Stimulated activated naive CD4-positive, alpha-beta T cell (primary cell): Measurements from ENCODE around the gene ACSM6.
A peak's percentile ranks its signal among the peaks of the same experiment; 100 is the strongest.

Experiments
- DNase-seq, 6 experiments: peaks; one replicate each; lab custom pipeline; 2025; lab: John Stamatoyannopoulos, UW

Gene ACSM6

DNA sequence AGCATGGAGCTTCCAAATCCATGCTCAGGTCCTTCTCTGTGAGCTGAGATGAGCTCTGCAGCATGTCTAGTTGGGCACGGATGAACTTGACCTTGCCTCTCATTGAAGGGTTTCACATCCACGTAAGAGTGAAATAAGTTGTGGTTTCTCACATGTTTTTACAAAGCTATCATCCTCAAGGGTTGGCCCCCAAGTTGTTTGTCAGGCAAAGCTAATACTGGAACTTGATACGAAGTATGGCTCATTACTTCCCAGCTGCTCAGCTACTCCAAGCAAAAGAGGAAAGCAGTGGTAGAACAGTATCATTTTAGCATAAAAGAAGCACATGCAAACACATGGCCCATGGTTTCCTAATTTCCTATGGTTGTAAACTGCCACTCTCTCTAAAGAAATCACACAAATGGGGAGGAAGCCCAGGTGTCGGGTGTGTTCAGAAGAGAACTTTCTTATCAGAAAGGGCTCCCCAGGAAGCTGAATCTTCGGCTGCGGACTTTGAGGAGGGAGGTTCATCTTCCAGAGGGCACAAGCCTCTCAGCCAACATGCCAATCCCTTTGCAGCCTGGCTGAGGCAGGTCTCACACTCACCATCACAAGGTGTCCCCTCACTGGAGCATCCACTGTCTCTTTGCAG lies 51.5 kb downstream of the ACSM6 start:
- no peak for DNase-seq

DNA sequence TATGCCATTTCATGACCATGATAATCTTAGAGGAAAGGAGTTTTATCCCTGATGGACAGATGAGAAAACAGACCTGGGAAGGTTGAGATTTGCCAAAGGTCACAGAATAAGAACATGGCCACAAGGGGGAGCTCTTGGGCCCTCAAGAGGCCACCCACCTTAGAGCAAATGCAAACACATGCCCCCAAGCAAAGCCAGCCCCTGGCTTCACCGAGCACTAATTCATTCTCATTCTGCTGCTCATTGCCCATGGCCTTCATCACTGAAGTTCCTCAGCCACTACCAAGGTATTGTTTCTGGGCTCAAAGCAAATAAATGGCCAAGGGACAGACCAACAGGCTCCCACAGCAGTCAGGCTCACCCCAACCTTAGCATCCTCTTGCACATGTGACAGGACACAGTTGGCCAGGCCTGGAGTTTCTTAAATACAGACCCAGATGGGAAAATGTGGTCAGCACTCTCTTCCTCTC lies 52.6 kb downstream of the ACSM6 start:
- DNase-seq: peak; percentile 3 to 67 (median 18)

DNA sequence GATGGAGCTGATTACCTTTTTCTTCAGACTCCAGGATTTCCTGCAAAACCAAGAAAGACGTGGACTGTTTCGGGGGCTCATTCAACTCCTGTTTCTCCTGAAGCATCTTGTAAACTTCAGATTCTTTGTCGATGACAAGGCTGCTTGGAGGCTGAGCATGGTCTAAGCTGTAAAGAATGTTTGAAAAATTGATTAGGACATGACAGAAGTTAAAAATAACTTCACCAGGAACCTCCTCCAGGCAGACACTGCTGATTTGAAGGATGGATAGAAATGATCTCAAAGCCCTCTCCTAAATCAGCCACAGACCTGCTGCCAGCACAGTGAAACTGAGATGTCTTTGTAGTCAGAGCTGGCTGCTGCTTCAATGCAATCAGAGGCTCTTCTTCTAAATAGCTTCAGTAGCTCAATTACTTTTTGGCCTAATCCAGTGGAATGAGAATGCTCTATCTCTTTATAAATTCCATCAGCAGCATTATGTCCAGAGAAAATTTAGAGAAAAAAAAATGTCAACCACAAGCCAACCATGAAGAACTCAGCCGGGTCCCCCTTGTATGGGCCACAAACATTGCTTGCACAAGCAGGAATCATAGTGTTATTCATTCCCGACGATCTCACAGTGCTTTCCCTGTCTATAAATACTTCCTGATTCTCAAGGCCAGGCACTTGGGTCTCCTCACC lies 53.3 kb downstream of the ACSM6 start:
- no peak for DNase-seq

DNA sequence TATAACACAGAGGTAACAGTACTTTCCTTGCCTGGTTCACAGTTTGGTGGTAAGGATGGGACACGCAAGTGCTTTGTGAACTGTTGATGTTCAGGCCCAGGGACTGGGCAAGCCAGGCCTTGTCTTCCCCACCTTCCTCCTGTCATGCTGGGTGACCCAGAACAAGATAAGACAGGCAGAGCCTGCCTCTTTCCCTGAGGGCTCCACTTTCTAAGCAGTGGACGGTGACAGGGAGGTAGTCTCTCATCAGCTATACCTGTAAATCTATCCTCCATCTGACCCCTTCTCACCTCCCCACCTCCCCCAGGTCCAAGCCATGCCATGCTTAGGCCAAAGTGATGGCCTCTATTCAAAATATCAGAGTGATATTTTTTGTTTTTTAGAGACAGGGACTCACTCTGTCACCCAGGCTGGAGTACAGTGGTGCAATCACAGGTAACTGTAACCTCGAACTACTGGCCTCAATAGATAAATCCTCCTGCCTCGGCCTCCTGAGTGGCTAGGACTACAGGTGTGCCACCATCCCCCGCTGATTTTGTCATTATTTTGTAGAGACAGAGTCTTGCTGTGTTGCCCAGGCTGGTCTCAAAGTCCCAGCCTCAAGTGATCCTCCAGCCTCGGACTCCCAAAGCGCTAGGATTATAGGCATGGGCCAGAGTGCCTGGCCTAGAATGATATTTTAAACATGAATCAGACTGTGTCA lies 54.0 kb downstream of the ACSM6 start:
- DNase-seq: no peak

DNA sequence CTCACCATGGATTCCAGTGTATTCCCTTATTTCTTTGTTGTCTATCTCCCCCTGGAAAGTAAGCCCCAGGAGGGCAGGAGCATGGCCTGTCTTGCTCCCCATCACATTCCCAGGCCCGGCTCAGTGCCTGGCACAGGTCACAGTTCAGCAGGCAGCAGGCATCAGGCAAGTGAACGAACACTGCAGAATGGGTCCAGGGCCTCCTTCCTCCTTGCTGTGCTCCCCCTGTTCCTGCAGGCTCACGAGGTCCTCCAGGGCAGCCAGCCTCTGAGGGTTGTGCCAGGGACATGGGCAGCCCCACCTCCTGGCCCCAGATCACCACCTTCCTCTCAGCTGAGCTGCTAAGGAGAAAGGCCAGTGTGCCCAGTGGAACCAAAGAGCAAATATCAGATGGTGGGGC lies 55.0 kb downstream of the ACSM6 start:
- DNase-seq: no peak

DNA sequence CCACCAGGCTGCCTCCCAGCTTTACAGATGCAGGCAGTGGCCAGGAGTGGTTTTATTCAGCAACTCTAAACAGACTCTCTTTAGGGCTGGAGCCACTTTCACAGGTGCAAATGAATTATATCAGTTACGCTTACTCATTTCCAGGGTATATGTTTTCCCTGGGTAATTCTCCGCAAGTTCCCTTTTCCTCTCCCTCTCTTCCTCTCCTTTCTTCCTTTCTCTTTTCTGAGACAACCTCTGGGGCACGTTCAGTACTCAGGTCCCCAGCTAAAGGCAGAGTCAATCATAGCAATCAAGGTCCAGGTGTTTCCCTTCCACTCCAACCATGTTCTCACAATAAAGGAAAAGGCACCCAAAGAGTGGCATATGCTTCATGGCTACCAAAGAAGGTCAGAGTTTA lies 55.4 kb downstream of the ACSM6 start:
- no peak for DNase-seq

DNA sequence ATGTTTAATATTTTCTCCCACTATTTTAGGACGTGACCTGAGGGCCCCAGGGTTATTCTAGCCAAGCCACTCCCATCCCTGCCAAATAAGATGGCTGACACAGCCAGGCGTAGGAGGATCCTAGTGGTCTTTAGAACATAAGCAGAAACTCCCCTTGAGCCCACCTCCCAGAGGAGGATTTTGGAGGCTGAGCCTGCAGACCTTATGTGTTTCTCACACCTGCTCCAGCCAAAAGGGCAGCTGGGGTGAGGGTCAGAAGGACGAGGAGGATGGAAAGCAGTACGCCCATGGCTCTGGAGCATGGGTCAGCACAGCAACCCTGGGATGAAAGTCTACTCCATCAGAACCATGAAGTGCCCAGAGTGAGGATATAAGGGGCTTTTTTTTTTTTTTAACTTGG lies 56.8 kb downstream of the ACSM6 start:
- no peak for DNase-seq

DNA sequence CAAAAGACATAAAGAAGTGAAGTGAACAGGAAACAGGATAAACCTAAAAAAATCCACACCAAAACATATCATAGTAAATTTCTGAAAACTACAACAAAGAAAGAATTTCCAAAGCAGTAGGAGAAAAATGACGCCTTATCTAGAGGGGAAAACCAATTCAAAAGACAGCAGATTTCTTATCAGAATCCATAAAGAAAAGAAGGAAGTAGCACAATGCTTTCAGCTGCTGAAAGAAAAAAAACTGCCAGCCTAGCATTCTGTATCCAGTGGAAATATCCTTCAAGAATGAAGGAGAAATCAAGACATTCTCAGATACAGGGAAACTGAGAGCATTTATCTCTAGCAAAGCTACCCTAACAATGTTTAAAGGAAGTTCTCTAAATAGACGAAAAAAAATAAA lies 59.0 kb downstream of the ACSM6 start:
- no peak for DNase-seq

DNA sequence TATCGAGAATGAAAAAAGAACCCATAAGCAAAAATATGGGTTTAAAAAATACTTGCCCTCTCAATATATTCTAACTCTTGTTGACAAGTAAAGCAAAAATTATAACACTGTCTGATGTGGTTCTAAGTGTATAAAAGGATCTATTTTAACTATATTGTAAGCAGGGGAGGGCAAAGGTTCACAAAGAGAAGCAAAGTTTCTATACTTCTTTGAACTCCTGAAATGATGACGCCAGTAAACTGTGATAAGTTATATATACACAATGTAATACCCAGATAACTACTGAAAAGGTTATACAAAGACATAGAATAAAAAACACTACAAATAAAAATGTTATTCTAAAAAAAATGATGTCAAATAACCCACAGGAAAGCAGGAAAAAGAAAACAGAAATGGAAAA lies 59.6 kb downstream of the ACSM6 start:
- no peak for DNase-seq

DNA sequence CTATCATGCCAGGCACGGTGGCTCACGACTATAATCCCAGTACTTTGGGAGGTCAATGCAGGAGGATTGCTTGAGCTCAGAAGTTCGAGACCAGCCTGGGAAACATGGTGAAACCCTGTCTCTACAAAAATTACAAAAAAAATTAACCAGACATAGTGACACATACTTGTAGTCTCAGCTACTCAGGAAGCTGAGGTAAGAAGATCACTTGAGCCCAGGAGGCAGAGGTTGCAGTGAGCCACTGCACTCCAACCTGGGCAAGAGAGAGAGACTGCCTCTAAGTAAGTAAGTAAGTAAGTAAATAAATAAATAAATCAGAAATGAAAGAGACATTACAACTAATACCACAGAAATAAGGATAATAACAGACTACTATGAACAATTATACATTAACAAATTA lies 60.6 kb downstream of the ACSM6 start:
- no peak for DNase-seq

DNA sequence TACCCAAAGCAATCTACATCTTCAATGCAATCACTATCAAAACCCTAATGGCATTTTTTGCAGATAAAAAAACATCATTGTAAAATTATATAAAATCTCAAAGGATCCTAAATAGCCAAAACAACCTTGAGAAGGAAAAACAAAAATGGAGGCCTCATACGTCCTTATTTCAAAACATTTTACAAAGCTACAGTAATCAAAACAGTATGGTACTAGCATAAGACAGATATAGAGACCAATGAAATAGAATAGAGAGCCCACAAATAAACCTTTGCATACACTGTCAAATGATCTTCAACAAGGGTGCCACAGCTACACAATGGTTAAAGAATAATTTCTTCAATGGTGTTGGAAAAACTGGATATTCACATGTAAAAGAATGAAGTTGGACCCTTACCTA lies 62.2 kb downstream of the ACSM6 start:
- no peak for DNase-seq

DNA sequence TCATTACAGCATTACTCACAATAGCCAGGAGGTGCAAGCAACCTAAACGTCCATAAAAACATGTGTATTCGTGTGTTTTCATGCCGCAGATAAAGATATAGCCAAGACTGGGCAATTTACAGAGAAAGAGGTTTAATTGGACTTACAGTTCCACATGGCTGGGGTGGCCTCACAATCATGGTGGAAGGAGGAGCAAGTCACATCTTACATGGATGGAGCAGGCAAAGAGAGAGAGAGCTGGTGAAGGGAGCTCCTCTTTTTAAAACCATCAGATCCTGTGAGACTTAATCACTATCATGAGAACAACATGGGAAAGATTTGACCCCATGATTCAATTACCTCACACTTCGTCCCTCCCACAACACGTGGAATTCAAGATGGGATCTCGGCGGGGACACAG lies 63.8 kb downstream of the ACSM6 start:
- DNase-seq: no peak

DNA sequence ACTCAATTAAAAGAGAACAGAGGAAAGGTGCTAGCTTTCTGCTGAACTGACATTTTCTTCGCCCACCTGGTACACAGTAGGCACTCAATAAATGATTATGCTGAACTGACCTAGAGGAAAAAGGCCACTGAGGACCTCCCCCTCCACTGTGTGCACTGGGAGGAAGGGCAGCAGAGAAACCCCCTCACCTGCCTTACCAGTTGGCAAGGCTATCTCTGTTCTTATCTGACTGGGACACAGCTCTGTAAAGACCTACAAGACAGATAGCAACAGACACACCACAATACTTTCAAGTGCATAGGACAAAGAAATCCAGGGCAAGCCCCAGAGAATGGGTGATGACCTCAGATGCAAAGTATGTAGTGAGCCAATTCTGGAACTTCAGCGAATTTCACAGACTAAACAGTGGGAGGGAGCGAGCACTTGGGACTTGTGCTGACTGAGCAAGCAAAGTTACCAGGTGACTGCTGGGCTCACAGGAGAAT lies 66.4 kb downstream of the ACSM6 start:
- DNase-seq: no peak

DNA sequence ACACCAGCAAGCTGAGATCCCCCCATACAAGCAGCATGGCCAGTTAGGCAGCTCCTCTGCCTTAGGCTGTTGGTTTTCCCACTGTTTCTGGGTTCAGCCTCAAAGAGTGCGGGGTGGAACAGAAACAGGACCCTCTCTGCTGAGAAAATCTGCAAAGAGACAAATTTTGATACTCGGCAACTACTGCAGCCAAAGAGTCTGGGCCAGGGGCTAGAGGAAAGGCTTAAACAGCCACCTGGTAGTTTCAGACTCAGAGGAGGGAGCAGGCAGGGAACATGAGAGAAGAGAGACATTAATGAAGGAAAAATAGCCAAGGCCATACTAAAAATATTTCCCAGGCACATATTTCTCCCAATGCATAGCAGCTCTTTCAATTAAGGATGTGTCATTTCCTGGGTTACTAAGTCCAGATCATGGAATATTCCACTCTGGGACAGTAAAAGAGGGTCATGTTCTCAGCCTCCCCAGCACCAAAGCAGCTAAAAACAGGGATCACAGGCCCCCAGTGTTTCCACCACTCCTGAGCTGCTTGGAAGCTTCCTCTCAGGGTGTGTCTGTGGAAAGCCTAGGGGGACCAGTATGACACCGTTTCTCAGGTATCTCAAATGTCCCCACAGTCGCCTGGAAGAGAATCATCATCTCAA lies 67.0 kb downstream of the ACSM6 start:
- no peak for DNase-seq

DNA sequence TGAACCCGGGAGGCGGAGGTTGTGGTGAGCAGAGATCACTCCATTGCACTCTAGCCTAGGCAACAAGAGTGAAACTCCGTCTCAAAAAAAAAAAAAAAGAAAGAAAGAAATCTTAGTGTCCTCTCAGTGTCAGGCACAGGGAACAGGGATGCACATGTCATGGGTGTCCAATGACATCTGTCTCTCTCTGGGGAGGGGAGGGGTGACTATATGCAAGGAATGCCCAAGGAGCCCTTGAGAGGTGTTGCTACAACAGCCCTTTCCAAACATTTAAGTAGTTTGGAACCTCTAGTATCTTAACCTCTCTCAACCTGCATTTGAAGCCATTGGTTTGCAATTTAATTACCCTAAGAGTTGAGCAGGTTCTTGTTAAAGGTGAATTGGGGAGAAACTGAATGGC lies 67.9 kb downstream of the ACSM6 start:
- DNase-seq: no peak

DNA sequence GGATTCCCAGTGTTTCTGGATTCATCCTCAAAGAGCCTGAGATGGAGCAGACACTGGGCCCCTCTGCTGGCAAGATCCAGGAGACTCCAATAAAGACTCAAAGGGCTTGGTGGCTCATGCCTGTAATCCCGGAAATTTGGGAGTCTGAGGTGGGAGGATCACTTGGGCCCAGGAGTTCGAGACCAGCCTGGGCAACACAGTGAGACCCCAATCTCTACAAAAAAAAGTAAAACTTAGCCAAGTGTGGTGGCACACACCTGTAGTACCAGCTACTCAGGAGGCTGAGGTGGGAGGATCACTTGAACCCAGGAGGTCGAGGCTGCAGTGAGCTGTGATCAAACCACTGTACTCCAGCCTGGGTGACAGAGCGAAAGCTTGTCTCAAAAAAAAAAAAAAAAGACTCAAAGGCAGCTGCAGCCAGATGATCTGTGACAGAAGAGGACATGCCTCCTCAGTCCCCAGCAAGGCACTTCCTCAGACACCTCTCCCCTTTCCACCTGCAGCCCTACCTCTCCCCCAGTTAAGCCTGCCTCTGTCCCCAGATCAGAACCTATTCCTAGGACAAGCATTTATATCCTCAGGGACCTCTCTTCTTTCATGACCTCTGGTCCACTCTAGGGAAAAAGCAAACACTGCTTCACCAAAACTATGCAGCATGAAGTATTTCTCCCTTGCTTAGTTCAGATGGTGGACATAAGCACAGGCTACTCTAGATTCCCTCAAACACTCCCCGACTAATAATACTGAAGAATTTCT lies 68.9 kb downstream of the ACSM6 start:
- DNase-seq: no peak

DNA sequence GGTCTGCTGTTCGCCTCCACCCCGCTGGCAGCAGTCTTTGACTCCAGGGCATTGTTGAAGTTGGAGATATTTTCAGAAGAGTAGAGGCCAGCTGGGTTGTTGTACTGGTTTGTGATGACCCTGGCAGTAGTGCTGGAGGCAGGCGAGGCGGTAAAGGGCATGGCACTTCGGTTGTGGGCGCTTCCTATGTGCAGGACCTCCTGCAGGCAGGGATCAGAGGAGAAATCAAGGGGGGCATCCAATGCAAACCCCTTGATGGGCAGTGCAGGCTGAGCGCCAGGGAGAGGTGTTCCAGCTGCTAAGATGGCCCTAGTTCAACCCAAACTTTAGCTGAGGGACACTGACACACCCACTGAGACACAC lies 69.8 kb downstream of the ACSM6 start:
- no peak for DNase-seq

DNA sequence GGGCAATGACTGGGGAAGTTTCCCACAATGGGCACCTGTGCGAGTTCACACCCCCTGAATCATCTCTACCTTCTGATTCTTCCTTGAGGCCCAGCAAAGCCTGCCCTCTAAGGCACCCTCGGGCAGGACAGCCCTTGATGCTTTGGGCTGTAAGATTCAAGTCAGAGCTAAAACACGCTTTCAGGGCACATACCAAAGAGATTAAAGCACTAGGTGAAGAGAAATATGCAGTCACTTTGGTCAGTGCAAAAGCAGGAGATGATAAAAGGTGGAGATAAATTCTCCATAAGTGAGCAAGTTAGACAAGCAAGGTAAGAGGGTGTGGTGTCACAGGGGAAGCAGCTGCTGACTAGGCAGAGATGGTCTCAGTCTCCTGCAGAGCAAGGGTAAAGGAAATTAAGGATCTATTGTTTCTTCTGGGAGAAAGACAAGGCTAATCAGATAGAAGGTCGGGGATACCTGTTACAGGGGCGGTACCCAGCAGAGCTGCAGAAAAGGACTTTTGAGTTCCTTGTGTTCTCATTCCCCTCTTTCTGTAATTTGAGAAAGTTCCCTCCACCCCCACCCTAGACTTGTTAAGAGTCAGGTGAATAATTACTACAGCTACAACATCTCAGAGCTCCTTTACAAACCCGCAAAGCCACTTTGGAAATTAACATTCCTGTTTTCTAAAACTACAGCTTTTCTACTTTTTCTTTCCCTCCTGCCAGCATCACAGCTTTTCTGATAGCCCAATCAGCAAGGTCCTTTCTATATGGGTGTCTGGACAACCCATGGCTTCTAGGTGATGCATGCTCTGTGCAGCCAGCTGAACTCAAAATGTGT lies 70.4 kb downstream of the ACSM6 start:
- DNase-seq: no peak

DNA sequence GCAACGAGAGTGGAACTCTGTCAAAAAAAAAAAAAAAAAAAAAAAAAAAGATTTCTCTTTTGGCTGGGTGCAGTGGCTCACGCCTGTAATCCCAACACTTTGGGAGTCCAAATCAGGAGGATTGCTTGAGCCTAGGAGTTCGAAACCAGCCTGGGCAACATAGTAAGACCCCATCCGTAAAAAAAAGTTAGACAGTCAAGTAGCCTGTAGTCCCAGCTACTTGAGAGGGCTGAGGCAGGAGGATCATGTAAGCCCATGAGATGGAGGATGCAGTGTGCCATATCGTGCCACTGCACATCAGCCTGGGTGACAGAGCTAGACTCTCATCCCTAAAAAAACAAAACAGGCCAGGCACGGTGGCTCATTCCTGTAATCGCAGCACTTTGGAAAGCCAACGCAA lies 71.5 kb downstream of the ACSM6 start:
- no peak for DNase-seq

DNA sequence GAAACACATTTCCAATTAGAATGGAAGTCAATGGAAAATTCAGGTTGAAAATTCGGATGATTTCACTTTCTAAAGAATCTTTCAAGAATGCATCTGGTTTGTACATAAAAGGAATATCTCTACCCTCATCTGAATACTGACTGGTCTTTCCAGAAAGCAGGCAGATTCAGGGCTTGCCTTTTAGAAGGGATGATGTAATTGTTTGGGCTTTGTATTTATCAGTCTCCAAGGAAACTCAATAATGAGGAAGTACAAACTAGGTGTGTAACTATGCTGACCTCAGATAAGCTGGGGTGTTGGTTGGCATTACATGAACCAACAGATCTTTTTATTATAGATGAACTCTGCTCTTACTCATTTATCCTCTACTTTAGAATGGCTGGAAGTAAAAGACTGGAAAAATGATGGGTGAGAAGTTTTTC lies 72.6 kb downstream of the ACSM6 start:
- no peak for DNase-seq

DNA sequence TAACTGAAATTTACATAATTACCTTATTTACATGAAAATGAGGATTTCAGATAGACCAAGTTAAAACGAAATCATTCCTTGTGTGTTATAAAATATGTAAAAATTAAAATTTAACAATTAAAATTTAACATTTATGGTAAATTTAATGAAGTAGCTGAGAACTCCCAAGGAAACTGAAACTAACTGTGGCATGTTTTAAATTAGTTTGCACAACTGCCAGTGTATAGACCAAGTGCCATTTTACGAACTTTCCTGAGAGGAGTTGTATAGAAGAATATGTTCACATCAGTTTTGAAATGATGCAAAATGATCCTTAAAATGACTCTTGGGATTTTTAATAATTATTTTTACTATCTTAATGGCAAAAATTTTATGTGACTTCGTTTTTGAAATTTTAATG lies 73.2 kb downstream of the ACSM6 start:
- DNase-seq: no peak
